MM.1S (cell line): Measurements from ENCODE around the gene OAS1.

Source experiments
- DNase-seq: peaks from one replicate; pipeline ENCODE4 v3.0.0-alpha.2; 2015
- H2AFZ ChIP-seq: fragments of 300-600 bp; sonication (generic); 2 replicates; pipeline ENCODE4 v1.6.0; 2016; ENCODE audit warnings: antibody characterized with exemption, low read length
- H3F3A ChIP-seq: fragments of 300-600 bp; sonication (generic); 2 replicates; pipeline ENCODE4 v1.6.1; 2016; ENCODE audit warnings: mild to moderate bottlenecking, antibody characterized with exemption, low read length, moderate library complexity, mixed read lengths; ENCODE audit not compliant: insufficient read depth
- H3K27ac ChIP-seq: fragments of 300-600 bp; sonication (generic); 2 replicates; pipeline ENCODE4 v1.5.1; 2016; ENCODE audit warnings: mild to moderate bottlenecking, low read length
- H3K27me3 ChIP-seq: fragments of 300-600 bp; sonication (generic); replicated peaks from 2 replicates; pipeline ENCODE4 v1.6.0; 2016; ENCODE audit warnings: low read length; ENCODE audit not compliant: insufficient read depth
- H3K36me3 ChIP-seq: fragments of 300-600 bp; sonication (generic); replicated peaks from 2 replicates; pipeline ENCODE4 v1.6.1; 2016; ENCODE audit warnings: mild to moderate bottlenecking, low read length, mixed read lengths; ENCODE audit not compliant: insufficient read depth
- H3K4me1 ChIP-seq: fragments of 300-600 bp; sonication (generic); 2 replicates; pipeline ENCODE4 v1.6.1; 2016; ENCODE audit warnings: low read length, mixed read lengths
- H3K4me2 ChIP-seq: fragments of 300-600 bp; sonication (generic); 2 replicates; pipeline ENCODE4 v1.6.0; 2016; ENCODE audit warnings: low read depth, low read length
- H3K4me3 ChIP-seq: fragments of 300-600 bp; sonication (generic); 2 replicates; pipeline ENCODE4 v1.5.1; 2016; ENCODE audit warnings: low read length, mixed read lengths
- H3K79me2 ChIP-seq: fragments of 300-600 bp; sonication (generic); 2 replicates; pipeline ENCODE4 v1.6.1; 2016; ENCODE audit warnings: mixed run types, low read length, mixed read lengths
- H3K9ac ChIP-seq: fragments of 300-600 bp; sonication (generic); 2 replicates; pipeline ENCODE4 v1.6.1; 2016; ENCODE audit warnings: low read length, mixed read lengths
- H3K9me2 ChIP-seq: fragments of 300-600 bp; sonication (generic); replicated peaks from 2 replicates; pipeline ENCODE4 v1.6.1; 2016; ENCODE audit warnings: mild to moderate bottlenecking, low read length, mixed read lengths; ENCODE audit not compliant: insufficient read depth
- H3K9me3 ChIP-seq: fragments of 300-600 bp; sonication (generic); replicated peaks from 2 replicates; pipeline ENCODE4 v1.6.1; 2016; ENCODE audit warnings: mild to moderate bottlenecking, low read length, mixed read lengths; ENCODE audit not compliant: insufficient read depth
- H4K20me1 ChIP-seq: fragments of 300-600 bp; sonication (generic); 2 replicates; pipeline ENCODE4 v1.6.1; 2016; ENCODE audit warnings: mild to moderate bottlenecking, low read length, moderate library complexity, mixed read lengths; ENCODE audit not compliant: insufficient read depth
- EZH2 ChIP-seq: fragments of 300-600 bp; sonication (generic); optimal IDR thresholded peaks from 2 replicates; pipeline ENCODE3; 2017; ENCODE audit warnings: low read depth, mild to moderate bottlenecking, antibody characterized with exemption, low read length, mixed read lengths
- EZH2phosphoT487 ChIP-seq: fragments of 300-600 bp; sonication (generic); IDR thresholded peaks from 2 replicates; pipeline ENCODE4 v1.6.1; 2018; ENCODE audit warnings: antibody characterized with exemption, low read length
- TF ChIP-seq, protein P1 (sequence below): fragments of 300-600 bp; sonication (generic); IDR thresholded peaks from 2 replicates; pipeline ENCODE4 v1.5.1; 2016; ENCODE audit warnings: antibody characterized with exemption, low read length, mixed read lengths

OAS1 gene

GRCh38 chr12:112901271-112901670 lies 5.5 kb upstream of the OAS1 start:
- Histone ChIP-seq H3K36me3 (no peaks in the 10 kb centered on the region), H3K27ac (no peak overlapping the region), H3K9me2 (no peaks in the 10 kb centered on the region), H3K27me3 (no peaks in the 10 kb centered on the region), H3K4me1 (peaks cover 7% of the 10 kb centered on the region), H3K4me2 (no peak overlapping the region), H3K9me3 (no peaks in the 10 kb centered on the region), H3K9ac (no peak overlapping the region), H3K4me3 (no peak overlapping the region), H4K20me1 (no peaks in the 10 kb centered on the region), H2AFZ (no peak overlapping the region), H3K79me2 (no peaks in the 10 kb centered on the region), H3F3A (no peaks in the 10 kb centered on the region)
- TF ChIP-seq, protein P1, sequence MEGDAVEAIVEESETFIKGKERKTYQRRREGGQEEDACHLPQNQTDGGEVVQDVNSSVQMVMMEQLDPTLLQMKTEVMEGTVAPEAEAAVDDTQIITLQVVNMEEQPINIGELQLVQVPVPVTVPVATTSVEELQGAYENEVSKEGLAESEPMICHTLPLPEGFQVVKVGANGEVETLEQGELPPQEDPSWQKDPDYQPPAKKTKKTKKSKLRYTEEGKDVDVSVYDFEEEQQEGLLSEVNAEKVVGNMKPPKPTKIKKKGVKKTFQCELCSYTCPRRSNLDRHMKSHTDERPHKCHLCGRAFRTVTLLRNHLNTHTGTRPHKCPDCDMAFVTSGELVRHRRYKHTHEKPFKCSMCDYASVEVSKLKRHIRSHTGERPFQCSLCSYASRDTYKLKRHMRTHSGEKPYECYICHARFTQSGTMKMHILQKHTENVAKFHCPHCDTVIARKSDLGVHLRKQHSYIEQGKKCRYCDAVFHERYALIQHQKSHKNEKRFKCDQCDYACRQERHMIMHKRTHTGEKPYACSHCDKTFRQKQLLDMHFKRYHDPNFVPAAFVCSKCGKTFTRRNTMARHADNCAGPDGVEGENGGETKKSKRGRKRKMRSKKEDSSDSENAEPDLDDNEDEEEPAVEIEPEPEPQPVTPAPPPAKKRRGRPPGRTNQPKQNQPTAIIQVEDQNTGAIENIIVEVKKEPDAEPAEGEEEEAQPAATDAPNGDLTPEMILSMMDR: no peak
- DNase-seq: no peak

GRCh38 chr12:112904571-112904970 lies 2.2 kb upstream of the OAS1 start:
- no peak for DNase-seq
- Histone ChIP-seq H3K27ac (no peak overlapping the region), H3K4me1 (peaks cover 22% of the 10 kb centered on the region)

DNA sequence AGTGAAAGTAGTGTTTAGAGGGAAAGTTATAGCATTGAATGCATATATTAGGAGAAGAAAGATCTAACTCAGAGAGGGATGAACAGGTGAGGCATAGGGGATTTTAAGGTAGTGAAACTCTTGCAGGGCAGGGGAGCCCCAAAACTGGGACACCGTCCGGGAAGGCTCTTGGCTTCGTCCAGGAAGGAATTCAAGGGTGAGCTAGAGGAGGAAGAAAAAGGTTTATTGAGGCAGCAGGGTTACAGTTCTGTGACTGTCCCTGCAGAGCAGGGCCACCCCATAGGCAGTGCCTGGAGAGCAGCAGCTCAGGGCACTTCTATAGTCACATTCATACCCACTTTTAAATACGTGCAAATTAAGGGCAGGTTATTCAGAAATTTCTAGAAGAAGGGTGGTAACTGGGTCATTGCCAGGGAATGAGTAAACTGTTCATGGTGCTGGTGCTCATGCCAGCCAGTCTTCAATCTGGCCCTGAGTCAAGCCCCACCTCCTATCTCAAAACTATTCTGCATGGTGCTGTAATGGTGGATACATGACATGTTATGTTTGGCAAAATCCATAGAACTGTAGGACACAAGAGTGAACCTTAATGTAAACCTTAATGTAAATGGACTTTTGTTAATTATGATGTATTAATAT lies 1.2 kb upstream of the OAS1 start:
- H3F3A ChIP-seq: peaks cover 20% of the 10 kb centered on the region
- H3K9me2 ChIP-seq: no peaks in the 10 kb centered on the region
- no peak overlapping the region for H2AFZ ChIP-seq
- H3K4me1 ChIP-seq: peaks cover 22% of the 10 kb centered on the region
- H3K4me3 ChIP-seq: no peak overlapping the region
- H3K27ac ChIP-seq: no peak overlapping the region
- H3K4me2 ChIP-seq: no peak overlapping the region
- no peaks in the 10 kb centered on the region for H4K20me1 ChIP-seq
- H3K9me3 ChIP-seq: no peaks in the 10 kb centered on the region
- TF ChIP-seq, protein P1: no peak
- no peak for TF ChIP-seq EZH2
- TF ChIP-seq EZH2phosphoT487: no peak
- no peak for DNase-seq
- H3K79me2 ChIP-seq: peaks cover 16% of the 10 kb centered on the region
- H3K27me3 ChIP-seq: no peaks in the 10 kb centered on the region
- no peaks in the 10 kb centered on the region for H3K36me3 ChIP-seq
- H3K9ac ChIP-seq: no peak overlapping the region

More at GRCh38 chr12:112904571-112904970, 2.2 kb upstream of the OAS1 start:
- H3K9me2 ChIP-seq: no peaks in the 10 kb centered on the region
- H3K27me3 ChIP-seq: no peaks in the 10 kb centered on the region
- H3K79me2 ChIP-seq: peaks cover 16% of the 10 kb centered on the region
- H4K20me1 ChIP-seq: no peaks in the 10 kb centered on the region
- H3K36me3 ChIP-seq: no peaks in the 10 kb centered on the region
- H2AFZ ChIP-seq: no peak overlapping the region
- H3F3A ChIP-seq: peaks cover 20% of the 10 kb centered on the region
- TF ChIP-seq, protein P1: no peak
- TF ChIP-seq EZH2phosphoT487 (no peak), EZH2 (no peak)
- H3K4me2 ChIP-seq: no peak overlapping the region
- no peak overlapping the region for H3K9ac ChIP-seq
- H3K4me3 ChIP-seq: no peak overlapping the region
- no peaks in the 10 kb centered on the region for H3K9me3 ChIP-seq
